ENCODE measurements around the gene RFX8.

RFX8 gene

DNA sequence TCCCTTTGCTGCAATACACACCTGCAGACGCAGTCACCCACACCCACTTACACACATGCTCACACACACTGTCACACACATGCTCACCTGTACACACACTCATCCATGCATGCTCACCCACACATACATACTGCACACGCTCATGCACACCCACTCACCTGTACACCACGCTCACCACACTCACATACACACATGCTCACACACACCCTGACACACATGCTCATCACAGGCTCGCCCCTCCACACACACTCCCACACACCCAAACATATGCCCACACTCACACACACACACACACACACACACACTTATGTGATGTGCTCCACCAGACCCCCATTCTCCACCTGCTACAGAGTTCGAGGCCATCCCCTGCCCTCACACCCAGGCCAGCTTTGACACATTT, 64.8 kb downstream of the RFX8 start:
- no peak for DNase-seq (ENCODE audit: low read depth in 3 of 3)

DNA sequence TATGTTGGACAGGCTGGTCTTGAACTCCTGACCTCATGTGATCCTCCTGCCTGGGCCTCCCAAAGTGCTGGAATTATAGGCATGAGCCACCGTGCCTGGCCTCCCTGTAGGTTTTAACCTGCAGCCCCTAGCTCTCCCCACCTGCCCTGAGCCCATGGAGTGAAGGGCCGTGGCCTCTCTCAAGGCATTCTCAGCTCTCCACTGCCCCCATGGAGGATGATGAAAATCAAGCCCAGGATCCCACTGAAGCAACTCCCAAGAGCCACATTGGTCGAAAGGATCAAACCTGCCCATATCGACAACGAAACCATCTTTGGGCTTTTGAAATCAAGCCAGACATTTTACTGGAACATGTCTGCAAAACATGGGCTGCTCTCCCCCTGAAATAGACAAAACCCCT, 65.2 kb downstream of the RFX8 start:
- no peak for DNase-seq (ENCODE audit: low read depth in 3 of 3)

DNA sequence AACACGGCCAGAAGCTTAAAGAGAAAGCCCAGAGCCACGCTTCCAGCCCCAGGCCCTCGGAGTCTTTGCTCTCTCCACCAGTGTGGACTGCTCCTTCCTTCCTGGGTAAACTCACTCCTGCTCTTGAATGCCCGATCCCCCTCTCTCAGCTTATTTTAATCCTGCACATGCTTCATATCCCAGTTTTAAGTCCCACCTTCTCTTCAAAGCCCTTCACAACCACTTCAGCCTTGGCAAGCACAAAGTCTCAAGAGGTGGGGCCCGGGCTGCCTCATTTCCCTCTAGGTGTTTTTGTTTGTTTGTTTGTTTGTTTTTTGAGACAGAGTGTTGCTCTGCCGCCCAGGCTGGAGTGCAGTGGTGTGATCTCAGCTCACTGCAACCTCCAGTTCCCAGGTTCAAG, 66.0 kb downstream of the RFX8 start:
- no peak for DNase-seq (ENCODE audit: low read depth in 3 of 3)

DNA sequence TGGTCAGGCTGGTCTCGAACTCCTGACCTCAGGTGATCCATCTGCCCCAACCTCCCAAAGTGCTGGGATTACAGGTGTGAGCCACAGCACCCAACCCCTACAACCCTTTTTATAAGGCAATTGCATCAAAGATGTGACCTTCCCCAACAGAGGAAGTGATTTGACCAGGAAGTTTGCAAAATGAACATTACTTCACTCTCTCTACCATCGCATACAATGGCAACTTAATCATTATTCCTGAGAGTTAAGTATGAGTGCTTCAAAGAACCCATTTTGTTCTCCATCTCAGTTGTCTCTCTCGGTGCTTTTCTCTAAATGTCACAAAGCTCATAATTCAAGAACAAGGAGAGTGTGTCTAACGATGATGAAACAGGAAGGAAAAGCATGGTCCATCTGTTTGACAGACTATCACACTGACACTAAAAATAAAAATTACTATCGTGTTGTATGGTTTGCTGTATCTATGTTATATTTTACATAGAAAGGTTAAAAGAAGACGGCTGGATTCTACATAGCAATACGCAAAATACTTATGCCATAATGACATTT, 69.5 kb downstream of the RFX8 start:
- no peak for DNase-seq (ENCODE audit: low read depth in 3 of 3)

GRCh38 chr2:101403745-101404144, 71.2 kb downstream of the RFX8 start:
- DNase-seq (ENCODE audit: low read depth in 3 of 3), result no peak

- DNase-seq (ENCODE audit: low read depth in 3 of 3), result no peak
Measured at GRCh38 chr2:101402630-101403029, 72.3 kb downstream of the RFX8 start.

GRCh38 chr2:101401906-101402305, 73.0 kb downstream of the RFX8 start:
- DNase-seq (ENCODE audit: low read depth in 3 of 3), result no peak

DNA sequence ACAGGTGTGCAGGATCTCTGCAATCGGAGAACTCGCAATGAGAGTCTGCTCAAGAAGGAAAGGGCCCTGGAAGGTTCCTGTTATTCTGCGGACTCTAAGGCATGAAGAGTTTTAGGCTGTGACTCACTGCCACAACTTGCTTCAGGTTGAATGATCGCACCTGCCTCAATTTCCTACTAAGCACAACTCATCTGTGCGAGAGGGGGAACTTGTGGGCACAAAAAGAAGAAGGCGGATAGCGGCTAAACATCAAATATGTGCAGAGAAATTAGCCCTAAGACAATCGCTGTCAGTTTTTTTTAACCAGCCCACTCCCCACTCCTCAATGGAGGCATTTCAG, 73.6 kb downstream of the RFX8 start:
- no peak for DNase-seq (ENCODE audit: low read depth in 3 of 3)

GRCh38 chr2:101400506-101401325, 74.2 kb downstream of the RFX8 start:
- no peak for DNase-seq (ENCODE audit: low read depth in 3 of 3)

GRCh38 chr2:101400048-101400447, 74.9 kb downstream of the RFX8 start:
- DNase-seq (ENCODE audit: low read depth in 3 of 3), result no peak

GRCh38 chr2:101399021-101399799, 75.7 kb downstream of the RFX8 start:
- no peak for DNase-seq (ENCODE audit: low read depth in 3 of 3)

GRCh38 chr2:101398116-101398821, 76.6 kb downstream of the RFX8 start:
- DNase-seq (ENCODE audit: low read depth in 3 of 3), result no peak

- DNase-seq (ENCODE audit: low read depth in 3 of 3), result no peak
Measured at GRCh38 chr2:101396316-101396717, 78.6 kb downstream of the RFX8 start.

DNA sequence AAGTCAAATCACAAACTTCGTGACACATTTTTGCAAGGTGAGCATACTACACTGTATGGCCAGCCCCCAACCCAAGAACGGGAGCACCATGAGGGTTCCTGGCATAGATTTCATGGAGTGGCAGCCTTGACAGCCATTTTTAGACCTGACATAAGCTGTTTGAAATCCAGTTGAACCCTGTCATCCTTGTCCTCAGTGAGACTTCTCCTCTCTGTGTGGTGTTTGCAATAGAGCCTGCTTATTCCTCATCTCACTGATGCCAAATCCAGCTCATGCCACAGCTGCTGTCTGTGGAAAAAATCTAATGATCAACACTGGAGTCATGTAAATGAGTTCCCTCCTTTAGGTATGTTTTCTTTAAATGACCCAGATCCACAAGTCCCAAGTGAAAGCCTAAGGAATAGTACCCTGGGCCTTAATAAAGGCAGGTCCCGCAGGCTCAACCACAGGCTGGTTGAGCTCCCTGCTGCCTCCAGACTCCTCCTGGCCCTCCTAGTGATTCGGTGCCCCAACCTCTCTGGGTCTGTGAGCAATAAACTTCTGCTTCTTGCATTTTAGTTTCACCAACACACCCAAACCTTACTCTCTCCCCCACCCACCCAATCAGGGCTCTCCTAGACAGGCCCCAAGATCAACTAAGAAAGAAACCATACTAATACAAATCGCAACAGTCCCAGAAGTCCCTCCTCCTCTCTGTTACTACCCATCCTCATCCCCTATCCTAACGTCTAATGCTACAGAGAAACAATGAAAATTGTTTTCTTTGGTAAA, 79.2 kb downstream of the RFX8 start:
- no peak for DNase-seq (ENCODE audit: low read depth in 3 of 3)

GRCh38 chr2:101388232-101388631, 86.7 kb downstream of the RFX8 start:
- DNase-seq (ENCODE audit: low read depth in 3 of 3), result no peak

- DNase-seq (ENCODE audit: low read depth in 3 of 3), result peak; percentile 9 to 59 (median 13)
Measured at GRCh38 chr2:101387151-101387834, 87.6 kb downstream of the RFX8 start, which contains the start of gene CREG2. CREG2 (minus strand) TSS chr2:101387503; CDS start chr2:101387457, 46 bp downstream.

GRCh38 chr2:101386599-101387150, 88.2 kb downstream of the RFX8 start:
- no peak for DNase-seq (ENCODE audit: low read depth in 3 of 3)

DNA sequence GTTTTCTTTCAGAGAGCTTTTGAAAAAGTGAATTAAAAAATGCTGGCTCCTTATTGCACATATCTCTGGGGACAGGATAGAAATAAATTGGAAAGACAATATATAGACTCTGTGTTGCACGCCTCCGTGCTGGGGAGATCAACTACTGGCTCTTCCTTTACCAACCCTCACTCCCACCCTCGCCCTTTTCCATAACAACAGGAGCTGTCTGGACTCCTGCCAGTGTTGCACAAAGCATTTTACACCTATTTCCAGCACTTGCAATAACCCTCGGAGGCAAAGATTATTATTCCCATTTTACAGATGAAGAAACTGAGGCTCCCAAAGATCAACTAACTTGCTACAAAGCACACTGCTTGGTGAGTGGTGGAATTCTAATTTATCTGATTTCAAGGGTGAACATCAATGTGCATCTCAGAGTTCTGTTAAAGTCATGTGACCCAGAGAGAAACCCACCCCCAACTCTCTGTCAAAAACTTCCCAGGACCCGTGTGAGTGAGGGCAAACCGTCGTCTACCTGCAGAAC, 91.8 kb downstream of the RFX8 start:
- no peak for DNase-seq (ENCODE audit: low read depth in 3 of 3)

GRCh38 chr2:101382442-101382841, 92.5 kb downstream of the RFX8 start:
- DNase-seq (ENCODE audit: low read depth in 3 of 3), result no peak

GRCh38 chr2:101380376-101380775, 94.5 kb downstream of the RFX8 start:
- DNase-seq (ENCODE audit: low read depth in 3 of 3), result no peak
